HG03558 (cell line): ENCODE data around the gene ITSN1.

Experiments used
- ATAC-seq: cut with Tn5 transposase; IDR thresholded peaks from one replicate; pipeline ENCODE4 v1.9.1; 2021; ENCODE audit warnings: moderate number of reproducible peaks; ENCODE audit not compliant: unreplicated experiment; ENCODE audit errors: extremely low read depth

Gene ITSN1

GRCh38 chr21:33875026-33875695 is 232.9 kb downstream of the ITSN1 start:
- no peak for ATAC-seq

- ATAC-seq: no peak
Observed at GRCh38 chr21:33878824-33879223, 236.5 kb downstream of the ITSN1 start.

- ATAC-seq: no peak
Observed at GRCh38 chr21:33880626-33881025, 238.3 kb downstream of the ITSN1 start.

- ATAC-seq: no peak
Observed at GRCh38 chr21:33881689-33882440, 239.6 kb downstream of the ITSN1 start.

GRCh38 chr21:33883118-33883517 is 240.8 kb downstream of the ITSN1 start:
- no peak for ATAC-seq

- no peak for ATAC-seq
Observed at GRCh38 chr21:33884376-33885171, 242.3 kb downstream of the ITSN1 start.

GRCh38 chr21:33885172-33885514 is 242.8 kb downstream of the ITSN1 start:
- no peak for ATAC-seq

GRCh38 chr21:33886321-33886720 is 244.0 kb downstream of the ITSN1 start:
- ATAC-seq: no peak

- no peak for ATAC-seq
Observed at GRCh38 chr21:33890187-33890586, 247.9 kb downstream of the ITSN1 start.

- ATAC-seq: no peak
Observed at GRCh38 chr21:33892853-33893252, 250.6 kb downstream of the ITSN1 start.

GRCh38 chr21:33893917-33894316 is 251.6 kb downstream of the ITSN1 start:
- no peak for ATAC-seq

- no peak for ATAC-seq
Observed at GRCh38 chr21:33894736-33895288, 252.5 kb downstream of the ITSN1 start.

GRCh38 chr21:33895356-33895755 is 253.1 kb downstream of the ITSN1 start:
- ATAC-seq: no peak

- no peak for ATAC-seq
Observed at GRCh38 chr21:33896691-33897090, 254.4 kb downstream of the ITSN1 start.

GRCh38 chr21:33897098-33897497 is 254.8 kb downstream of the ITSN1 start:
- ATAC-seq: no peak

- no peak for ATAC-seq
Observed at GRCh38 chr21:33897739-33898138, 255.4 kb downstream of the ITSN1 start.

- ATAC-seq: no peak
Observed at GRCh38 chr21:33898586-33898985, 256.3 kb downstream of the ITSN1 start.

GRCh38 chr21:33899199-33899598 is 256.9 kb downstream of the ITSN1 start:
- no peak for ATAC-seq

GRCh38 chr21:33901412-33902288 is 259.3 kb downstream of the ITSN1 start:
- no peak for ATAC-seq

GRCh38 chr21:33902349-33902748 is 260.0 kb downstream of the ITSN1 start:
- no peak for ATAC-seq
